MM.1S (cell line): Measurements from ENCODE around the gene EXOC4.

ENCODE experiments used
- DNase-seq: peaks from one replicate; pipeline ENCODE4 v3.0.0-alpha.2; 2015
- H2AFZ ChIP-seq: fragments of 300-600 bp; sonication (generic); 2 replicates; pipeline ENCODE4 v1.6.0; 2016; ENCODE audit warnings: antibody characterized with exemption, low read length
- H3F3A ChIP-seq: fragments of 300-600 bp; sonication (generic); 2 replicates; pipeline ENCODE4 v1.6.1; 2016; ENCODE audit warnings: mild to moderate bottlenecking, antibody characterized with exemption, low read length, moderate library complexity, mixed read lengths; ENCODE audit not compliant: insufficient read depth
- H3K27ac ChIP-seq: fragments of 300-600 bp; sonication (generic); 2 replicates; pipeline ENCODE4 v1.5.1; 2016; ENCODE audit warnings: mild to moderate bottlenecking, low read length
- H3K27me3 ChIP-seq: fragments of 300-600 bp; sonication (generic); replicated peaks from 2 replicates; pipeline ENCODE4 v1.6.0; 2016; ENCODE audit warnings: low read length; ENCODE audit not compliant: insufficient read depth
- H3K36me3 ChIP-seq: fragments of 300-600 bp; sonication (generic); replicated peaks from 2 replicates; pipeline ENCODE4 v1.6.1; 2016; ENCODE audit warnings: mild to moderate bottlenecking, low read length, mixed read lengths; ENCODE audit not compliant: insufficient read depth
- H3K4me1 ChIP-seq: fragments of 300-600 bp; sonication (generic); 2 replicates; pipeline ENCODE4 v1.6.1; 2016; ENCODE audit warnings: low read length, mixed read lengths
- H3K4me2 ChIP-seq: fragments of 300-600 bp; sonication (generic); 2 replicates; pipeline ENCODE4 v1.6.0; 2016; ENCODE audit warnings: low read depth, low read length
- H3K4me3 ChIP-seq: fragments of 300-600 bp; sonication (generic); 2 replicates; pipeline ENCODE4 v1.5.1; 2016; ENCODE audit warnings: low read length, mixed read lengths
- H3K79me2 ChIP-seq: fragments of 300-600 bp; sonication (generic); 2 replicates; pipeline ENCODE4 v1.6.1; 2016; ENCODE audit warnings: mixed run types, low read length, mixed read lengths
- H3K9ac ChIP-seq: fragments of 300-600 bp; sonication (generic); 2 replicates; pipeline ENCODE4 v1.6.1; 2016; ENCODE audit warnings: low read length, mixed read lengths
- H3K9me2 ChIP-seq: fragments of 300-600 bp; sonication (generic); replicated peaks from 2 replicates; pipeline ENCODE4 v1.6.1; 2016; ENCODE audit warnings: mild to moderate bottlenecking, low read length, mixed read lengths; ENCODE audit not compliant: insufficient read depth
- H3K9me3 ChIP-seq: fragments of 300-600 bp; sonication (generic); replicated peaks from 2 replicates; pipeline ENCODE4 v1.6.1; 2016; ENCODE audit warnings: mild to moderate bottlenecking, low read length, mixed read lengths; ENCODE audit not compliant: insufficient read depth
- H4K20me1 ChIP-seq: fragments of 300-600 bp; sonication (generic); 2 replicates; pipeline ENCODE4 v1.6.1; 2016; ENCODE audit warnings: mild to moderate bottlenecking, low read length, moderate library complexity, mixed read lengths; ENCODE audit not compliant: insufficient read depth
- CTCF ChIP-seq: fragments of 300-600 bp; sonication (generic); IDR thresholded peaks from 2 replicates; pipeline ENCODE4 v1.5.1; 2016; ENCODE audit warnings: antibody characterized with exemption, low read length, mixed read lengths
- EZH2 ChIP-seq: fragments of 300-600 bp; sonication (generic); optimal IDR thresholded peaks from 2 replicates; pipeline ENCODE3; 2017; ENCODE audit warnings: low read depth, mild to moderate bottlenecking, antibody characterized with exemption, low read length, mixed read lengths
- EZH2phosphoT487 ChIP-seq: fragments of 300-600 bp; sonication (generic); IDR thresholded peaks from 2 replicates; pipeline ENCODE4 v1.6.1; 2018; ENCODE audit warnings: antibody characterized with exemption, low read length

Gene EXOC4

GRCh38 chr7:133945497-133945896 is 692.6 kb downstream of the EXOC4 start:
- no peak for TF ChIP-seq EZH2phosphoT487
- TF ChIP-seq EZH2, result no peak
- TF ChIP-seq CTCF, result no peak
- no peak overlapping the region for H3K4me2 ChIP-seq
- no peak overlapping the region for H3K9ac ChIP-seq
- no peaks in the 10 kb centered on the region for H3K27me3 ChIP-seq
- no peaks in the 10 kb centered on the region for H4K20me1 ChIP-seq
- H3K4me3 ChIP-seq, result no peak overlapping the region
- no peaks in the 10 kb centered on the region for H3K79me2 ChIP-seq
- no peak overlapping the region for H3K27ac ChIP-seq
- H3K9me2 ChIP-seq, result no peaks in the 10 kb centered on the region
- no peaks in the 10 kb centered on the region for H3K9me3 ChIP-seq
- H3K36me3 ChIP-seq, result no peaks in the 10 kb centered on the region
- no peak overlapping the region for H2AFZ ChIP-seq
- DNase-seq, result no peak
- no peaks in the 10 kb centered on the region for H3K4me1 ChIP-seq
- H3F3A ChIP-seq, result no peaks in the 10 kb centered on the region

- H3K79me2 ChIP-seq, result no peaks in the 10 kb centered on the region
- H3K27me3 ChIP-seq, result no peaks in the 10 kb centered on the region
- H3K9me2 ChIP-seq, result no peaks in the 10 kb centered on the region
- DNase-seq, result no peak
- no peak for TF ChIP-seq EZH2
- no peak for TF ChIP-seq EZH2phosphoT487
- TF ChIP-seq CTCF, result no peak
- H3K4me3 ChIP-seq, result no peak overlapping the region
- no peak overlapping the region for H2AFZ ChIP-seq
- H3K27ac ChIP-seq, result no peak overlapping the region
- no peaks in the 10 kb centered on the region for H3K9me3 ChIP-seq
- H3F3A ChIP-seq, result no peaks in the 10 kb centered on the region
- H3K4me2 ChIP-seq, result no peak overlapping the region
- no peaks in the 10 kb centered on the region for H3K4me1 ChIP-seq
- H4K20me1 ChIP-seq, result no peaks in the 10 kb centered on the region
- H3K9ac ChIP-seq, result no peak overlapping the region
- H3K36me3 ChIP-seq, result no peaks in the 10 kb centered on the region
These were observed 694.8 kb downstream of the EXOC4 start for GRCh38 chr7:133947458-133948254.

- H2AFZ ChIP-seq, result no peak overlapping the region
- no peak overlapping the region for H3K4me3 ChIP-seq
- no peak for DNase-seq
- H3K9me2 ChIP-seq, result no peaks in the 10 kb centered on the region
- H3K9me3 ChIP-seq, result no peaks in the 10 kb centered on the region
- no peak for TF ChIP-seq EZH2
- no peak for TF ChIP-seq CTCF
- no peak for TF ChIP-seq EZH2phosphoT487
- no peak overlapping the region for H3K27ac ChIP-seq
- H3F3A ChIP-seq, result no peaks in the 10 kb centered on the region
- H3K36me3 ChIP-seq, result no peaks in the 10 kb centered on the region
- no peaks in the 10 kb centered on the region for H3K79me2 ChIP-seq
- H3K4me2 ChIP-seq, result no peak overlapping the region
- H4K20me1 ChIP-seq, result no peaks in the 10 kb centered on the region
- no peaks in the 10 kb centered on the region for H3K27me3 ChIP-seq
- no peak overlapping the region for H3K9ac ChIP-seq
- no peaks in the 10 kb centered on the region for H3K4me1 ChIP-seq
These were observed 695.7 kb downstream of the EXOC4 start for GRCh38 chr7:133948588-133948987.
